GM23338 (cell line): ENCODE measurements around the gene SLC9A3. TPM values are rescaled to one million over a fixed set of nuclear protein-coding genes. Genes with fewer than 3 reads are reported as not detected.

Source experiments
- ATAC-seq: fragments of 200-7000 bp; cut with Tn5 transposase; 3 replicates; pipeline ENCODE4 v1.9.1; 2020
- DNase-seq: peaks from one replicate; pipeline ENCODE4 v3.0.0-alpha.2; 2015; ENCODE audit warnings: low spot score
- H2AFZ ChIP-seq: fragments of 200-600 bp; sonication (generic); 2 replicates; pipeline ENCODE4 v1.8.0; 2016; ENCODE audit warnings: antibody characterized with exemption, mild to moderate bottlenecking, moderate library complexity
- H3F3A ChIP-seq: fragments of 200-600 bp; sonication (generic); replicated peaks from 2 replicates; pipeline ENCODE4 v1.8.0; 2017; ENCODE audit warnings: antibody characterized with exemption, mixed run types, low read depth
- H3K27ac ChIP-seq: fragments of 200-600 bp; sonication (generic); 2 replicates; pipeline ENCODE4 v1.6.1; 2016; ENCODE audit warnings: low read depth
- H3K27me3 ChIP-seq: fragments of 200-600 bp; sonication (generic); 2 replicates; pipeline ENCODE4 v1.8.0; 2016; ENCODE audit warnings: mild to moderate bottlenecking, mixed run types, moderate library complexity; ENCODE audit not compliant: insufficient read depth
- H3K36me3 ChIP-seq: fragments of 200-600 bp; sonication (generic); 2 replicates; pipeline ENCODE4 v1.8.0; 2016; ENCODE audit warnings: mild to moderate bottlenecking; ENCODE audit not compliant: insufficient read depth
- H3K4me1 ChIP-seq: fragments of 200-600 bp; sonication (generic); 2 replicates; pipeline ENCODE4 v1.8.0; 2016; ENCODE audit warnings: mild to moderate bottlenecking, moderate library complexity; ENCODE audit not compliant: insufficient read depth
- H3K4me2 ChIP-seq: fragments of 200-600 bp; sonication (generic); 2 replicates; pipeline ENCODE4 v1.7.1; 2017; ENCODE audit warnings: mixed run types
- H3K4me3 ChIP-seq: fragments of 200-600 bp; sonication (generic); 2 replicates; pipeline ENCODE4 v1.6.1; 2016; ENCODE audit warnings: mixed run types
- H3K79me2 ChIP-seq: fragments of 200-600 bp; sonication (generic); replicated peaks from 2 replicates; pipeline ENCODE4 v1.8.0; 2017; ENCODE audit warnings: mild to moderate bottlenecking; ENCODE audit not compliant: insufficient read depth
- H3K9me2 ChIP-seq: fragments of 200-600 bp; sonication (generic); 2 replicates; pipeline ENCODE4 v1.8.0; 2017; ENCODE audit not compliant: insufficient read depth
- H4K20me1 ChIP-seq: fragments of 200-600 bp; sonication (generic); replicated peaks from 2 replicates; pipeline ENCODE4 v1.8.0; 2017; ENCODE audit warnings: mild to moderate bottlenecking; ENCODE audit not compliant: insufficient read depth
- H3K27ac Mint-ChIP-seq: 2 replicates; pipeline ENCODE4 v1.8.0; 2020; ENCODE audit warnings: inconsistent platforms, mild to moderate bottlenecking, moderate library complexity, mixed read lengths
- H3K27me3 Mint-ChIP-seq: 3 replicates; pipeline ENCODE4 v1.8.0; 2022; ENCODE audit warnings: low read depth, mild to moderate bottlenecking, moderate library complexity, mixed read lengths, inconsistent platforms; ENCODE audit not compliant: insufficient read depth, poor library complexity
- H3K36me3 Mint-ChIP-seq: 3 replicates; pipeline ENCODE4 v1.8.0; 2021; ENCODE audit warnings: low read depth, mild to moderate bottlenecking, inconsistent platforms, moderate library complexity, mixed read lengths
- H3K4me1 Mint-ChIP-seq: 3 replicates; pipeline ENCODE4 v1.8.0; 2020; ENCODE audit warnings: mild to moderate bottlenecking, inconsistent platforms, mixed read lengths
- H3K4me3 Mint-ChIP-seq: 3 replicates; pipeline ENCODE4 v1.8.0; 2021; ENCODE audit warnings: moderate library complexity, mild to moderate bottlenecking, inconsistent platforms, mixed read lengths
- H3K9me3 Mint-ChIP-seq: 3 replicates; pipeline ENCODE4 v1.8.0; 2020; ENCODE audit warnings: moderate library complexity, mild to moderate bottlenecking, inconsistent platforms, mixed read lengths
- CREB1 ChIP-seq: fragments of 250-450 bp; sonication (Bioruptor Pico); IDR thresholded peaks from 2 replicates; pipeline ENCODE4 v1.5.0; 2020; ENCODE audit warnings: low read depth, mild to moderate bottlenecking, moderate library complexity
- JUNB ChIP-seq: IDR thresholded peaks from one replicate; pipeline ENCODE4 v1.6.1; 2016; ENCODE audit warnings: antibody characterized with exemption; ENCODE audit not compliant: unreplicated experiment
- POLR2AphosphoS5 ChIP-seq: IDR thresholded peaks from 2 replicates; pipeline ENCODE4 v1.6.1; 2016; ENCODE audit warnings: antibody characterized with exemption, low read depth
- STAT1 ChIP-seq: IDR thresholded peaks from one replicate; pipeline ENCODE4 v1.6.1; 2016; ENCODE audit warnings: antibody characterized with exemption; ENCODE audit not compliant: unreplicated experiment
- ZNF462 ChIP-seq: fragments of 250-450 bp; sonication (Bioruptor Pico); IDR thresholded peaks from 2 replicates; pipeline ENCODE4 v1.5.0; 2020; ENCODE audit warnings: mild to moderate bottlenecking, moderate library complexity
- polyA plus RNA-seq: library from polyadenylated mRNA; unstranded; fragments of >200 nt; fragmentation: Nextera tagmentation; extraction: Ambion mirVana; gene quantifications from 2 replicates; pipeline ENCODE4 v1.2.1, GENCODE V29; 2016
- total RNA-seq: library from RNA; depleted of rRNA; stranded (reverse); fragments of >200 nt; shearing (Covaris generic); gene quantifications from 2 replicates; pipeline ENCODE4 v1.2.3, GENCODE V29; 2014
- TF ChIP-seq, protein P1 (sequence below): IDR thresholded peaks from 2 replicates; pipeline ENCODE4 v1.6.1; 2016; ENCODE audit warnings: antibody characterized with exemption

Gene SLC9A3
- total and polyA plus RNA-seq, 2 experiments from 2014 or later = 0.39 to 3.1 TPM

- TF ChIP-seq, protein P1, sequence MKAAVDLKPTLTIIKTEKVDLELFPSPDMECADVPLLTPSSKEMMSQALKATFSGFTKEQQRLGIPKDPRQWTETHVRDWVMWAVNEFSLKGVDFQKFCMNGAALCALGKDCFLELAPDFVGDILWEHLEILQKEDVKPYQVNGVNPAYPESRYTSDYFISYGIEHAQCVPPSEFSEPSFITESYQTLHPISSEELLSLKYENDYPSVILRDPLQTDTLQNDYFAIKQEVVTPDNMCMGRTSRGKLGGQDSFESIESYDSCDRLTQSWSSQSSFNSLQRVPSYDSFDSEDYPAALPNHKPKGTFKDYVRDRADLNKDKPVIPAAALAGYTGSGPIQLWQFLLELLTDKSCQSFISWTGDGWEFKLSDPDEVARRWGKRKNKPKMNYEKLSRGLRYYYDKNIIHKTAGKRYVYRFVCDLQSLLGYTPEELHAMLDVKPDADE = no peak
- TF ChIP-seq ZNF462 (CRISPR knock-in tag) = no peak
Measured at GRCh38 chr5:451587-452458, 72.4 kb downstream of the SLC9A3 start (continued).

GRCh38 chr5:449151-449550 is 75.1 kb downstream of the SLC9A3 start:
- H3K27ac ChIP-seq = no peak overlapping the region
- peaks cover 7% of the 10 kb centered on the region for H4K20me1 ChIP-seq
- no peak overlapping the region for H3K4me3 Mint-ChIP-seq
- no peaks in the 10 kb centered on the region for H3K4me1 ChIP-seq
- H3K4me2 ChIP-seq = no peak overlapping the region
- H3K79me2 ChIP-seq = peaks cover 19% of the 10 kb centered on the region
- H2AFZ ChIP-seq = no peak overlapping the region
- no peak overlapping the region for H3K27ac Mint-ChIP-seq
- no peaks in the 10 kb centered on the region for H3K27me3 ChIP-seq
- no peaks in the 10 kb centered on the region for H3F3A ChIP-seq
- peaks cover 20% of the 10 kb centered on the region for H3K36me3 ChIP-seq
- no peak for TF ChIP-seq CREB1 (CRISPR knock-in tag)
- TF ChIP-seq ZNF462 (CRISPR knock-in tag) = no peak
- no peak for TF ChIP-seq JUNB
- no peak for TF ChIP-seq STAT1
- TF ChIP-seq POLR2AphosphoS5 = no peak
- peaks cover 2% of the 10 kb centered on the region; the same call in 1 of the 3 replicates for H3K9me3 Mint-ChIP-seq
- peaks cover 64% of the 10 kb centered on the region for H3K36me3 Mint-ChIP-seq
- H3K4me3 ChIP-seq = no peak overlapping the region
- peaks cover 9% of the 10 kb centered on the region for H3K27me3 Mint-ChIP-seq
- ATAC-seq = no peak
- peaks cover 4% of the 10 kb centered on the region for H3K4me1 Mint-ChIP-seq
- no peak for DNase-seq
- H3K9me2 ChIP-seq = no peaks in the 10 kb centered on the region
